Measurements from ENCODE around the gene B3GLCT.
A peak's percentile ranks its signal among the peaks of the same experiment; 100 is the strongest.
"Not testable (repeated sequence)": the region's sequence is repeated elsewhere in the genome, so short reads cannot be mapped to it uniquely, and the experiment has no call there.

B3GLCT gene

DNA sequence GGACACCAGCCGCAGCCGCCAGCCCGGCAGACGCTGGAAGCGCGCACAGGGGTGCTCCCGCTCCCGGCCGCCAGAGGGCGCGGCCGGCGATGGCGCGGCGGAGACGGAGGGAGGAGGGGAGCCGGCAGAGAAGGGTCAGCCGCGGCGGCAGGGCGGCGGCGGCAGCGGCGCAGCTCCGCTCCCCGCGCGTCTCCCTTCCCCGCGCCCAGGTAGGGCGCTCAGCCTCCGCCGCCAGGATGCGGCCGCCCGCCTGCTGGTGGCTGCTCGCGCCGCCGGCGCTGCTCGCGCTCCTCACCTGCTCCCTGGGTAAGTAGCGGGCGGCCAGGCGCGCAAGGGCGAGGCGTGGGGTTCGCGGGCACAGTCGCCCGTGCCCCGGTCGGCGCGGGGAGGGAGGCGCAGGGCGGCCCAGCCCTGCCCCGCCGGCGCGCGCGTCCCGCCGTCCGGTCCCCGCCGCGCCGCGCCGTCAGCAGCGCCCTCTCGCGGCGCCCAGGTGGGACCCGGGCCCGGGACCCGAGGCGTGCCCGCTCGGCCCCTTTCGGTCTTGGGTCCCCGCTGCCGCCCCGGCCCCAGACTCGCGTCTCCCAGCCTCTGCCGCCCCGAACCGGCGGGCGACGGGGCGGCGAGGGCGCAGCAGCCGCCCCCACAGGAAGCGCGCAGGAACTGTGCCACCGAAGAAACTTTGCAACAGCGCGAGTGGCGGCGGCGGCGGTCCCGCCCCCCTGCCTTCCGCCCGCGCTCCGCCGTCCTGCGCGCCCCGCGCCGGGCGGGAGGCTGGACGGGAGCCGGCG, at the start of gene B3GLCT:
TSS of gene B3GLCT (plus strand) at position 127 of the 788 bp plus-strand sequence. CDS start at position 237, 110 bp downstream.
- peak; percentile 77 for DNase-seq (ENCODE audit: low spot score)

GRCh38 chr13:31150315-31150985, 49.3 kb upstream of the B3GLCT start:
- DNase-seq (ENCODE audit: low spot score), result no peak

GRCh38 chr13:31151837-31152236, 47.9 kb upstream of the B3GLCT start:
- DNase-seq (ENCODE audit: low spot score), result no peak

DNA sequence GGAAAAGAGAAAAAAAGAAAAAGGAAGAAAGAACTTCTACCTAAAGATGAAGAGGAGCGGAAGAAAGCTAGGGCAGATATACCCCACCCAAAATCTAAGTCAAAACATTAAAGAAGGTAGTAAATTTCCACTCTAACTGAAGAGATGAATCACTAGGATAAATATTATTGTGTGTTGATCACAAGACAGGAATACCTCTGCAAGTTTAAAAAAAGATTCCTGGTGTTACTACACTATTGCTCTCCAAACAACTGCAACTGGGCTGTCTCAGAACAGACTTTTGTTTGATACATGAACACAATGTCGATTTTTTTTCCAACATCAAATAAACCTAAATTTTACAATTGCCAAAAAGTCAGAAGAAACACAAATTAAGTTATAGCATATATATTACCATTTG, 44.8 kb upstream of the B3GLCT start:
- no peak for DNase-seq (ENCODE audit: low spot score)

DNA sequence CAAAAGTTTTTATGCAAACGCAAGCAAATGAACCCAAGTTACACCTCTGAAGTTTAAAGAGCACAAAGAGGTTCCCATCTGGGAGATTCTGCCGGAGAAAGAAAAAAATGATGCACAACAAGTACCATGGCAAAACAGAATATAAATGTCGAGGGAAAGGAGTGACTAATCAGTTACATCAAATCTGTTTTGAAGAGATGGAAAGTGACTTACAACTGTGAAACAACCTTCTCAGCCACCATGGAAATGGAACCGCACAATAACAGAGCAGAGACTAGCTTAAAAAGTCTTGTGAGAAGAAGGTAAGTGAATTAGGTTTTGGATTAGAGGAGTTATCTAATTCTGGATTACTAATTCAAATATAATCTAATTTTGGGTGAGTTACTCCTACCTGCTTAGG, 40.5 kb upstream of the B3GLCT start:
- DNase-seq (ENCODE audit: low spot score), result no peak

DNA sequence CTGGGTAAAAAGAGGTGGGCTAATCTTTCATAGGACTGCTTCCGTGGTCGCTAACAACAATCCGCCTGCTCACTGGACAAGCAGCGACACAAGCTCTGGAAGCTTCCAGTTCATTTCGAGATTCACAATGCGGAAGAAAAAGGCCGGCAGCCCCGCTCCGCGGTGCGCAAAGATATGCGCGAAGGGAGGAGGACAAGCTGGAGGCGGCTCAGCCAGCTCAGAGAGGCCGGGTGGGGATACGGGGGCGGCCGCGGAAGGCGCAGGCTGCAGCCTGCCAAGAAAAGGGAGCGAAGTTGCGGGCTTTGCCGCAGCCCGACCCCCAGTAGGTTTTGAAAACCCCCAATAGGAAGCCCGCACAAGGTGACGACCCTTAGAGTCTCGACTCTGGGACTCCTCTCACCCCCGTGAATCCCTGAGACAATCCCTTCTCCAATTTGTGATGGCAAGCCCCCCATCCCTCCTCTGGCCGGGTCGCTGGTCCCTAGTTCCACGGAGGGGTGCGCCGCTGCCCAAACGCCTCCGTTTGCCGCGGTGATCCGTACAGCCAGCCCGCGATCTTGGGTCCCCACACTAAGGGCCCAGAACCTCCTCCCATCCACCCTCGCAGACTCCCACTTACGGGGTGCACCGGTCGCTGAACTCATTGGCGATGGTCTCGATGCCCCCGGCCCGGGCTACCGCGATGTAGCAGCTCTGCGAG, 38.8 kb upstream of the B3GLCT start:
- peak; percentile 73 for DNase-seq (ENCODE audit: low spot score)

DNA sequence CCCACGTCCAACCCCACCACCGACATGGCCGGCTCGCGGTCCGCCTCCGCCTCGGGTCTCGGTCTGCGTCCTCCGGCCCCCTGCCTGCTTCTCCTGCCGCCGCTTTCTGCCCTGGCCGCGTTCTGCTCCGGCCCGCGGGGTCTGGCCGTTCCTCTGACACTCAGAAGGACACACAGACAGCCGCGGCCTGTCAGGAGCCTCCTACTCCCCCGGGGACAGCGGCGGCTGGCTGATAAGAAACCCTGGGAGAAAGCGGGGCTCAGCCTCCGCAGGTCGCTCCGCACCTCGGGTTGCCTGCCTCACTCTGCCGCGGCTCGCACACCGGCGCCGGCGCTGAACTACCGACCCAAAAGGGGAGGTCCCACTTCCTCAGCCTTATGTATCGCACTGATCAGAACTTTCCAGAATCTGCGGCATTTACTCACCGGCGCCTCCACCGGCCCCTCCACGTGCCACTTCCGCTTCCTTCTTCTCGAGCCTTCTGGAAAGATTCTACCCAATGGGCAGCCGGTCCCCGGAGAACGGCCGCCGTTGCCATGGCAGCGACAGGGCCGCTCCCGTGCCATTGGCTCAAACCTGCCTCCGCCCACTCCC, 38.1 kb upstream of the B3GLCT start, which contains the start of gene HSPH1:
TSS of gene HSPH1 (minus strand) at position 348 of the 594 bp plus-strand sequence. CDS start at position 26, 322 bp downstream.
- DNase-seq (ENCODE audit: low spot score), result peak; percentile 98

DNA sequence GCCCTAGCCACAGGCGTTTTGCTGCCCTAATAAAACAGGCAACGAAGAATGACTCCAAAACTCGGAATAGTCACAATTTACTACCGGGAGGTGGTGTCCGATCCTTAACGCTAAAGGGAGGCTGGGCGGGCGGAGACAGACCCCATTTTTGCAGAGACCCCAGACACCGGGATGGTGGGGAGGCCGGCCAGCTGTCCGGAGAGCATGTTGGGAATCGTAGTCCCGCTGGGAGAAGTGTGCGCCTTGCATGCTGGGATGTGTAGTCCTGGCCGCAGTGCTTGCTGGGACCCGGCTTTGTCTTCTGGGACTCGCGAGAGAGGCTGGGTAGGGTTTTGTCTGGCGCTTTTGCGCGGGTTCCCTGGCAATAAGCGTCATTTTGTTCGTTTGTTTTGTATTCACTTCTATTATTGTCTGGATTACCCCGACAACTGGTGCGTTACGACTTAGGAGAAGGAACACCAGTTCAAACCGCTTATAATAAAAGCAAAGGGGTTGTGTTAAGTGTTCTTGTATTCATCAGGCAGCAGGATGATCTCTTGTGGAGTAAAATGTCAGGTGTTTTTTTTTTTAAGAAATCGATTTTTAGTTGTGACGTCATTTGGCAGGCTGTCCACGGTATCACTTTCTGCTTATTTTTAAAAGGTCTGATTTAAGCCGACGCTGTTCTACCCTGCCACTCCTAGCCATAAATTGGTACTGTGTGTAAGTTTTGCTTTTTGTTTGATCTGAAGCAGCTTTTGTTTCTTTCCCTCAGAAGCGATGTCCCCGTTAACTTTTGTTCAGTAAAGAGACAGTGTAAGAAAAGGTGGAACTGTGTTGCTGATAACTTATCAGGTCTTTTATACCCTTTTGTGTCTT, 37.4 kb upstream of the B3GLCT start:
- DNase-seq (ENCODE audit: low spot score), result peak; percentile 98

GRCh38 chr13:31166591-31166990, 33.2 kb upstream of the B3GLCT start:
- DNase-seq (ENCODE audit: low spot score), result no peak

- DNase-seq (ENCODE audit: low spot score), result no peak
Measured at GRCh38 chr13:31167490-31167889, 32.3 kb upstream of the B3GLCT start.

- no peak for DNase-seq (ENCODE audit: low spot score)
Measured at GRCh38 chr13:31168166-31168565, 31.6 kb upstream of the B3GLCT start.

GRCh38 chr13:31168736-31169135, 31.0 kb upstream of the B3GLCT start:
- DNase-seq (ENCODE audit: low spot score), result no peak

GRCh38 chr13:31172001-31172400, 27.8 kb upstream of the B3GLCT start:
- DNase-seq (ENCODE audit: low spot score), result no peak

- DNase-seq (ENCODE audit: low spot score), result no peak
Measured at GRCh38 chr13:31172535-31172934, 27.2 kb upstream of the B3GLCT start.

DNA sequence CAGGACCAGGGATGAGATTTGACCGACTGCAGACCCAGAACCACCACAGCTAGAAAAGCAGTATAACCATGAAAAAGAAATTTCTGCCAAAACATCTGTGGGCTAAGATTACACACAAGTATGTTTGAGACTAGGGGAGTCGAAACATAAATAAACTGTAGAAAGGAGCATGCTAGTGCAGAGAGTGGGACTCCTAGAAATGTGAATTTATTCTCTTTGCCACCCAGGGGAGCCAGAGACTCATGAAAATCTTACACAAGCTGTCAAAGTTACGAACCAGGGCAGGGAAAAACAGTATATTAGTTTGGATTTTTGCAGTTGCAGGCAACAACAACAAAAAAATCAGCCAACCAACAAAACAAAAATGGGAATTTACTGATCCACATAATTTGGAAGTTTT, 25.8 kb upstream of the B3GLCT start:
- DNase-seq (ENCODE audit: low spot score), result peak; percentile 32

DNA sequence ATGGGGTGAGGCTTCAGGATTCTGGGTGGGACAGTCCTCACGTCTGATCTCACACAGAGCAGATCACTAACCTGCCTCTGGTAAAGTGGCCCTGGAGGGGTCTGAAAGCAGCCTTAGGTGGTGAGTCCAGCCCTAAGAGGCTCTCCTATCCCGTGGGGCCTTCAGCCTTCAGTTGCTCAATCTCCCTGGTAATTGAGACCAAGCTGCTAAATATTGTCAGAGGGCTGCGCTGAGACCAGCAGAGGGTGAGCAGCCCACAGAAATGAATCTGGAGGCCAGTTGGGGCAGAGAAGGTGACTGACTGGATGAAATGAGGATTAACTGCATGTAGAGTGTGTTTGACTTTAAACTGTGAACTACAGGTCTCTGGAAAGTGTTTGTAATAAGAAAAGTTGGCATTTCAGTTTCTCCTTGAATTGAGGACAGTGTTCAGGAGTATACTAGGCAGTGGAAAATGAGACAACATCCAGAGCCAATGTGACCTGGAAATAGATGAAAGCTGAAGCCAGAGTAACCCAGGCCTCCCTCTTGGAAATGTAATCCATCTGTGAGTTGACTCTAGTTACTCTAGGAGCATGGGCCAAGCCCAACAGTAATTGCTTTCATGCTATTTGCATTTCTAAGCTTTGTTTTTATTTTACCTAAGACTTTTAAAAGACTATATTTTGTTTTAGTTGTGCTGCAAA, 23.8 kb upstream of the B3GLCT start:
- no peak for DNase-seq (ENCODE audit: low spot score)

DNA sequence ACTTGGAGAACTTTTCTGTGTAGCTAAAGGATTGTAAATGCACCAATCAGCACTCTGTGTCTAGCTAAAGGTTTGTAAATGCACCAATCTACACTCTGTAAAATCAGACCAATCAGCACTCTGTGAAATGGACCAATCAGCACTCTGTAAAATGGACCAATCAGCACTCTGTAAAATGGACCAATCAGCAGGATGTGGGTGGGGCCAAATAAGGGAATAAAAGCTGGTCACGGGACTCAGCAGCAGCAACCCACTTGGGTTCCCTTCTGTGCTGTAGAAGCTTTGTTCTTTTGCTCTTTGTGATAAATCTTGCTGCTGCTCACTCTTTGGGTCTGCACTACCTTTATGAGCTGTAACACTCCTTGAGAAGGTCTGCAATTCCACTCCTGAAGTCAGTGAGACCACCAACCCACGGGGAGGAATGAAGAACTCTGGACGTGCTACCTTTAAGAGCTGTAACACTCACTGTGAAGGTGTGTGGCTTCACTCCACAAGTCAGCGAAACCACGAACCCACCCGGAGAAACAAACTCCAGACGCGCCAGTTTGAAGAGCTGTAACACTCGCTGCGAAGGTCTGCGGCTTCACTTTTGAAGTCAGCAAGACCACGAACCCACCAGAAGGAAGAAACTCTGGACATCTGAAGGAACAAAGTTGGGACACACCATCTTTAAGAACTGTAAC, 21.8 kb upstream of the B3GLCT start:
- DNase-seq (ENCODE audit: low spot score), result not testable (repeated sequence)

GRCh38 chr13:31179241-31179640, 20.5 kb upstream of the B3GLCT start:
- DNase-seq (ENCODE audit: low spot score), result no peak

DNA sequence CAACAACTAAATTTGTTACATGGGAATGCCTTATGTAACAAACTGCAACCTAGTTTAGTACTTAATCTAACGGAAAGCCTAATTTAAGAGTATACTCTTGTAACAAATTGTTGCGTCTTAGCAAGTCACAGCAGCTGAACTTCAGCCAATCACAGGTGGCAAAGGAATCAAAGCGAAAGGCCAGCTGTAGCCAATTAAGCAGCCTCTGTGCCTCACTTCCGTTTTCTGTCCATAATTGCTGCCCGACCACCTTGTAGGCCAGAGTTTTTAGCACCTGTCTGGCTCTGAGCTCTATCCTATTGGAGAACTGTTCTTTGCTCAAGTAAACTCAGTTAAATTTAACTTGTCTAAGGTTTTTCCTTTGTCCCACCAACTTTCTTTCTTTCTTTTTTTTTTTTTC, 20.0 kb upstream of the B3GLCT start:
- no peak for DNase-seq (ENCODE audit: low spot score)

DNA sequence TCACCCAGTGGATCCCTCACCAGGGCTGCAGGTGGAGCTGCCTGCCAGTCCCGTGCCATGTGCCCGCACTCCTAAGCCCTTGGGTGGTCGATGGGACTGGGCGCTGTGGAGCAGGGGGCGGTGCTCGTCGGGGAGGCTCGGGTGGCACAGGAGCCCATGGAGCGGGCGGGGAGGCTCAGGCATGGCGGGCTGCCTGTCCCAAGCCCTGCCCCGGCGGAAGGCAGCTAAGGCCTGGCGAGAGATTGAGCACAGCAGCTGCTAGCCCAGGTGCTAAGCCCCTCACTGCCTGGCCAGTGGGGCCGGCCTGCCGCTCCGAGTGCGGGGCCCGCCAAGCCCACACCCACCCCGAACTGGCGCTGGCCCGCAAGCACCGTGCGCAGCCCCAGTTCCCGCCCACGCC, 16.8 kb upstream of the B3GLCT start:
- no peak for DNase-seq (ENCODE audit: low spot score)

Measured in Ammon's horn (tissue), 1 donor.